DOHH2 (cell line): ENCODE data around the gene SLC25A43.

ENCODE experiments used
- H3F3A ChIP-seq: fragments of 200-600 bp; sonication (generic), shearing (Covaris generic); 2 replicates; pipeline ENCODE4 v1.6.0; 2016; ENCODE audit warnings: antibody characterized with exemption, mild to moderate bottlenecking; ENCODE audit not compliant: control insufficient read depth, insufficient read depth
- H3K27ac ChIP-seq: fragments of 200-600 bp; sonication (generic); 2 replicates; pipeline ENCODE4 v1.5.1; 2014; ENCODE audit warnings: low read depth, mild to moderate bottlenecking, low read length, moderate library complexity
- H3K27me3 ChIP-seq: fragments of 200-600 bp; sonication (generic); 2 replicates; pipeline ENCODE4 v1.6.1; 2014; ENCODE audit warnings: mild to moderate bottlenecking, low read length, mixed read lengths; ENCODE audit not compliant: control insufficient read depth
- H3K36me3 ChIP-seq: fragments of 200-600 bp; sonication (generic); 2 replicates; pipeline ENCODE4 v1.6.1; 2014; ENCODE audit warnings: mild to moderate bottlenecking, low read length, moderate library complexity, mixed read lengths; ENCODE audit not compliant: control insufficient read depth
- H3K4me1 ChIP-seq: fragments of 200-600 bp; sonication (generic); 2 replicates; pipeline ENCODE4 v1.6.1; 2014; ENCODE audit warnings: mild to moderate bottlenecking, low read length, mixed read lengths; ENCODE audit not compliant: control insufficient read depth
- H3K4me2 ChIP-seq: fragments of 200-600 bp; sonication (generic); 2 replicates; pipeline ENCODE4 v1.6.0; 2014; ENCODE audit warnings: mild to moderate bottlenecking, low read length, moderate library complexity
- H3K4me3 ChIP-seq: fragments of 200-600 bp; sonication (generic); 2 replicates; pipeline ENCODE4 v1.5.1; 2014; ENCODE audit warnings: mild to moderate bottlenecking, low read length, mixed read lengths
- H3K79me2 ChIP-seq: fragments of 200-600 bp; sonication (generic); 2 replicates; pipeline ENCODE4 v1.6.1; 2014; ENCODE audit warnings: mild to moderate bottlenecking, low read length, mixed read lengths; ENCODE audit not compliant: control insufficient read depth
- H3K9me2 ChIP-seq: fragments of 200-600 bp; sonication (generic); replicated peaks from 2 replicates; pipeline ENCODE4 v1.6.1; 2014; ENCODE audit warnings: mild to moderate bottlenecking, low read length, mixed read lengths; ENCODE audit not compliant: control insufficient read depth
- H3K9me3 ChIP-seq: fragments of 200-600 bp; sonication (generic); 2 replicates; pipeline ENCODE4 v1.6.1; 2014; ENCODE audit warnings: antibody characterized with exemption, low read length, mixed read lengths; ENCODE audit not compliant: control insufficient read depth, insufficient read depth
- H4K20me1 ChIP-seq: fragments of 200-600 bp; sonication (generic); 2 replicates; pipeline ENCODE4 v1.6.0; 2014; ENCODE audit warnings: low read depth, mild to moderate bottlenecking, antibody characterized with exemption, low read length, moderate library complexity; ENCODE audit not compliant: control insufficient read depth, insufficient read depth
- EZH2phosphoT487 ChIP-seq: fragments of 200-600 bp; sonication (generic); IDR thresholded peaks from 2 replicates; pipeline ENCODE4 v1.6.1; 2017; ENCODE audit warnings: borderline replicate concordance, mild to moderate bottlenecking, antibody characterized with exemption, low read length, moderate library complexity, mixed read lengths
- TF ChIP-seq, protein P1 (sequence below): fragments of 200-600 bp; sonication (generic); IDR thresholded peaks from one replicate; pipeline ENCODE4 v1.5.1; 2014; ENCODE audit warnings: antibody characterized with exemption, mild to moderate bottlenecking, low read depth, low read length; ENCODE audit not compliant: poor library complexity, severe bottlenecking

The SLC25A43 gene

DNA sequence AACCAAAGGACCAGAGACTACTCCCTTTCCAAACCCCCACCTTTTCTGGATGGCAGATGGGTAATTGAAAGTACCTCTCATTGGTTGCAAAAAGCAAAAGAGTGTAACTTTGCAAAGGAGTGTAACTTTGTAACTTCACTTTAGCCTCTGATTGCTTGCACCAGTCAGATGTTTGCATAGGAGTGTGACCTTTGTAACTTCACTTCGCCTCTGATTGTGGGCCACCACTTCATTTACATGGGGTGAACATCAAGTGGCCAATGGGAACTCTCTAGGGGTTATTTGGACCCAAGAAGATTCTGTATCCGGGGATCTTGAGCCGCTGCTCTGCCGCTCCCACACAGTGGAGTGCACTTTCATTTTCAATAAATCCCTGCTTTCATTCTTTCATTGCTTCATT is 9.9 kb upstream of the SLC25A43 start:
- H3K36me3 ChIP-seq: no peaks in the 10 kb centered on the region
- H3K27ac ChIP-seq: no peak overlapping the region
- H3K27me3 ChIP-seq: no peaks in the 10 kb centered on the region
- no peaks in the 10 kb centered on the region for H3F3A ChIP-seq
- H4K20me1 ChIP-seq: no peaks in the 10 kb centered on the region
- H3K4me2 ChIP-seq: no peak overlapping the region
- H3K9me3 ChIP-seq: no peaks in the 10 kb centered on the region
- no peaks in the 10 kb centered on the region for H3K9me2 ChIP-seq
- no peak overlapping the region for H3K4me3 ChIP-seq
- H3K79me2 ChIP-seq: no peaks in the 10 kb centered on the region
- no peaks in the 10 kb centered on the region for H3K4me1 ChIP-seq
- no peak for TF ChIP-seq EZH2phosphoT487

DNA sequence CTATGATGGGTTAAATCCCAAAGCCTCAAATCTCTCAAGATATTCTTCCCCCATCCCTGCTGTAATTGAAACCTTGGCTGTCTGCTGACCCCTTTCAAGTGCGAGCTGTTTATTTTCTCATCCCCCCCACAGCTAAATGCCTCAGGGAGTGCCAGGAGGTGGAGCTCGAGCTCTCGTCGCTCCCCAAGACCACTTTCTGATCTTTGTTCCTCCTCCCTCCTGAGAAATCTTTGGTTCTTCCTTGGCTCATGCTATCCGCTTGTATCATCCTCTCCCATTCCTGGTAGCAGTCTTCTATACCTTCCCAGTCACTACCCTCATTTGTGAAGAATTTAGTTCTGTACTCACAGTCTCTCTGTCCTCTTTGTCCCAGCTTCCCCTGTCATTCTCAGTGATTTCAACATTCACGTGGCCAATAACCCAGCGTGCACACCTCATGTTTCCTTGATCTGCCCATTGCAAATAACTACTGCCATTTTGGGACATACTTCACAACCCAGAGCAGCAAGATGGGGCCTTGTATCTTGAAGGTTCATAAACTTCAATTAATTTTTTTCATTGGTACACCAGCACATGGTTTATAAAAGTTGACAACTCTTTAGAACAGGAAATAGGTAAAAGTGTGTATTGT is 9.2 kb upstream of the SLC25A43 start:
- TF ChIP-seq EZH2phosphoT487: no peak
- TF ChIP-seq, protein P1, sequence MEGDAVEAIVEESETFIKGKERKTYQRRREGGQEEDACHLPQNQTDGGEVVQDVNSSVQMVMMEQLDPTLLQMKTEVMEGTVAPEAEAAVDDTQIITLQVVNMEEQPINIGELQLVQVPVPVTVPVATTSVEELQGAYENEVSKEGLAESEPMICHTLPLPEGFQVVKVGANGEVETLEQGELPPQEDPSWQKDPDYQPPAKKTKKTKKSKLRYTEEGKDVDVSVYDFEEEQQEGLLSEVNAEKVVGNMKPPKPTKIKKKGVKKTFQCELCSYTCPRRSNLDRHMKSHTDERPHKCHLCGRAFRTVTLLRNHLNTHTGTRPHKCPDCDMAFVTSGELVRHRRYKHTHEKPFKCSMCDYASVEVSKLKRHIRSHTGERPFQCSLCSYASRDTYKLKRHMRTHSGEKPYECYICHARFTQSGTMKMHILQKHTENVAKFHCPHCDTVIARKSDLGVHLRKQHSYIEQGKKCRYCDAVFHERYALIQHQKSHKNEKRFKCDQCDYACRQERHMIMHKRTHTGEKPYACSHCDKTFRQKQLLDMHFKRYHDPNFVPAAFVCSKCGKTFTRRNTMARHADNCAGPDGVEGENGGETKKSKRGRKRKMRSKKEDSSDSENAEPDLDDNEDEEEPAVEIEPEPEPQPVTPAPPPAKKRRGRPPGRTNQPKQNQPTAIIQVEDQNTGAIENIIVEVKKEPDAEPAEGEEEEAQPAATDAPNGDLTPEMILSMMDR: no peak
- Histone ChIP-seq H3K4me2 (no peak overlapping the region), H4K20me1 (no peaks in the 10 kb centered on the region), H3K9me2 (no peaks in the 10 kb centered on the region), H3K4me1 (no peaks in the 10 kb centered on the region), H3K27me3 (no peaks in the 10 kb centered on the region), H3K36me3 (no peaks in the 10 kb centered on the region), H3K79me2 (no peaks in the 10 kb centered on the region), H3K27ac (no peak overlapping the region), H3F3A (no peaks in the 10 kb centered on the region), H3K4me3 (no peak overlapping the region), H3K9me3 (no peaks in the 10 kb centered on the region)

- no peaks in the 10 kb centered on the region for H3F3A ChIP-seq
Observed at GRCh38 chrX:119391279-119391678, 7.9 kb upstream of the SLC25A43 start.

DNA sequence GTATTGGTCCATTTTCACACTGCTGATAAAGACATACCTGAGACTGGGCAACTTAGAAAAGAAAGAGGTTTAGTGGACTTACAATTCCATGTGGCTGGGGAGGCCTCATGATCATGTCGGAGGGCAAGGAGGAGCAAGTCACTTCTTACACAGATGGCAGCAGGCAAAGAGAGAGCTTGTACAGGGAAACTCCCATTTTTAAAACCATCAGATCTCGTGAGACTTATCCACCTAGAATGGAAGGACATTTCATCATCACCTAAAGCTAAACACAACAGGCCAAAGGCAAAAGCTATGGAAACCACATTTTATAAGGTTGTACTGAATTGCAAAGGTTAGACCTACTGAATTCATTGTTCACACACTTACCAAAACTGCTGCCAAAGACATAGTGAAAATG is 6.0 kb upstream of the SLC25A43 start:
- Histone ChIP-seq H3K9me3 (no peaks in the 10 kb centered on the region), H3K79me2 (no peaks in the 10 kb centered on the region), H3K36me3 (no peaks in the 10 kb centered on the region), H3K4me3 (no peak overlapping the region), H3K9me2 (no peaks in the 10 kb centered on the region), H3K4me1 (peaks cover 2% of the 10 kb centered on the region), H3K4me2 (no peak overlapping the region), H3F3A (no peaks in the 10 kb centered on the region), H3K27me3 (no peaks in the 10 kb centered on the region), H4K20me1 (no peaks in the 10 kb centered on the region), H3K27ac (no peak overlapping the region)
- TF ChIP-seq EZH2phosphoT487: no peak

More at GRCh38 chrX:119391279-119391678, 7.9 kb upstream of the SLC25A43 start:
- Histone ChIP-seq H3K9me2 (no peaks in the 10 kb centered on the region), H3K9me3 (no peaks in the 10 kb centered on the region), H3K4me3 (no peak overlapping the region), H3K27me3 (no peaks in the 10 kb centered on the region), H3K36me3 (no peaks in the 10 kb centered on the region), H4K20me1 (no peaks in the 10 kb centered on the region), H3K27ac (no peak overlapping the region), H3K4me1 (no peaks in the 10 kb centered on the region), H3K79me2 (no peaks in the 10 kb centered on the region), H3K4me2 (no peak overlapping the region)
- TF ChIP-seq EZH2phosphoT487: no peak
- TF ChIP-seq, protein P1: no peak
